ENCODE measurements around the gene BBOF1. TPM values are rescaled to one million over a fixed set of nuclear protein-coding genes. Genes with fewer than 3 reads are reported as not detected.
A peak's percentile ranks its signal among the peaks of the same experiment; 100 is the strongest.

BBOF1 gene
- total and polyA plus RNA-seq, 9 of the 15 experiments (the other 6 are each of a cell fraction or from before 2014, with no cell fraction given) = 1.3 to 4.9 (median 4.2) TPM

GRCh38 chr14:74084277-74085046 is 65.3 kb downstream of the BBOF1 start, which contains the start of the genes ALDH6A1 and LIN52 (continued):
- TF ChIP-seq AFF1 (IDR thresholded peaks at IDR 0.05; ENCODE audit: low read depth in 1 of 2, partially characterized antibody in 2 of 2) (peak in 1 of 2 experiments; percentile 92), ZNF232 (CRISPR knock-in tag; IDR thresholded peaks at IDR 0.05) (no peak), PHB (CRISPR knock-in tag; IDR thresholded peaks at IDR 0.05) (no peak), ZNF197 (CRISPR knock-in tag; IDR thresholded peaks at IDR 0.05; ENCODE audit: low read depth) (no peak), GABPB2 (CRISPR knock-in tag; conservative IDR thresholded peaks at IDR 0.05) (no peak), PKNOX1 (IDR thresholded peaks at IDR 0.05) (peak; percentile 77), KHSRP (IDR thresholded peaks at IDR 0.05) (no peak), ZZZ3 (IDR thresholded peaks at IDR 0.05) (no peak), HCFC1 (IDR thresholded peaks at IDR 0.05; ENCODE audit: low read depth, low read length) (peak; percentile 61; the same call in 1 of the 2 replicates), TAL1 (IDR thresholded peaks at IDR 0.05) (no peak), BRF2 (IDR thresholded peaks at IDR 0.05; ENCODE audit: borderline replicate concordance, insufficient read depth, insufficient read length) (no peak), THRB (CRISPR knock-in tag; conservative IDR thresholded peaks at IDR 0.05) (no peak), MYNN (IDR thresholded peaks at IDR 0.05) (0 out of 2 replicates have a peak, but pooled peaks have one; percentile 61), MYNN (CRISPR knock-in tag; IDR thresholded peaks at IDR 0.05) (no peak), CBX8 (IDR thresholded peaks at IDR 0.05; ENCODE audit: borderline replicate concordance, extremely low read depth, low read depth, low read length, poor library complexity, severe bottlenecking) (no peak), KLF6 (CRISPR knock-in tag; IDR thresholded peaks at IDR 0.05; ENCODE audit: borderline replicate concordance) (no peak), FOXJ3 (CRISPR knock-in tag; IDR thresholded peaks at IDR 0.05) (no peak), GTF2A2 (tag; IDR thresholded peaks at IDR 0.05) (no peak), STAT5B (CRISPR knock-in tag; IDR thresholded peaks at IDR 0.05) (no peak), ZNF668 (CRISPR knock-in tag; IDR thresholded peaks at IDR 0.05) (no peak), JUNB (CRISPR knock-in tag; conservative IDR thresholded peaks at IDR 0.05) (no peak), DACH1 (IDR thresholded peaks at IDR 0.05; ENCODE audit: partially characterized antibody) (peak; percentile 31)

All from K562 (cell line).